Right ventricle myocardium inferior (tissue), 1 donor: Measurements from ENCODE around the gene NOS3. TPM values are rescaled to one million over a fixed set of nuclear protein-coding genes. Genes with fewer than 3 reads are reported as not detected.

ENCODE experiments used
- ATAC-seq: fragments of 200-7000 bp; cut with Tn5 transposase; one replicate; pipeline ENCODE4 v1.9.1; 2020; ENCODE audit warnings: mild to moderate bottlenecking, moderate library complexity
- DNase-seq: peaks from one replicate; pipeline ENCODE4 v3.0.0; 2021; ENCODE audit errors: missing footprints
- intact Hi-C: fragments of 100-400 bp; cut with DNase I; formaldehyde crosslinking; loops from one replicate; pipeline ENCODE4 v1.11.0; 2022
- long read RNA-seq: library from polyadenylated mRNA; unstranded; transcript quantifications from one replicate; pipeline ENCODE4 v2.0.0, GENCODE V29; 2021
- total RNA-seq: library from RNA; stranded (reverse); fragmentation: NEBNext Ultra II Directional; extraction: Animal tissue kit (Norgen Biotek cat#: 25700); gene quantifications from one replicate; pipeline ENCODE4 v1.2.1, GENCODE V29; 2021
- donor health status: DM: no; HTN: yes; CAD: no; lungs with severe emphysema.

The NOS3 gene
- 19.4 TPM for total RNA-seq
- long read RNA-seq, partial matches to known transcripts: 17 of 18 reads
- long read RNA-seq, other reads (novel, unspliced or antisense): 1 of 18 reads

- intact Hi-C loops: no loop called here
- peak; percentile 56 for DNase-seq
- no peak for ATAC-seq
These were observed at the start of gene NOS3 for GRCh38 chr7:150990416-150991186. Gene NOS3, plus strand, starts transcription at chr7:150991017. Its CDS starts 2,787 bp downstream, at chr7:150993804.

- ATAC-seq (no peak), DNase-seq (no peak)
These were observed 49.3 kb upstream of the NOS3 start for GRCh38 chr7:150941351-150942000.

GRCh38 chr7:150942001-150942590 lies 48.7 kb upstream of the NOS3 start:
- intact Hi-C loops: loop anchor here (5.0 kb wide), 1 partner anchor 40 kb away; no protein-coding TSS in a partner anchor
- ATAC-seq (peak; percentile 68), DNase-seq (no peak)

More at GRCh38 chr7:150941351-150942000, 49.3 kb upstream of the NOS3 start:
- intact Hi-C loops: loop anchor here (5.0 kb wide), 1 partner anchor 39 kb away; no protein-coding TSS in a partner anchor

- DNase-seq (no peak), ATAC-seq (peak; percentile 5)
- intact Hi-C loops: loop anchor here (5.0 kb wide), 1 partner anchor 41 kb away; no protein-coding TSS in a partner anchor
These were observed 48.0 kb upstream of the NOS3 start for GRCh38 chr7:150942591-150943452.

GRCh38 chr7:150943453-150943814 lies 47.4 kb upstream of the NOS3 start:
- intact Hi-C loops: loop anchor here (5.0 kb wide), 1 partner anchor 41 kb away; no protein-coding TSS in a partner anchor
- DNase-seq: no peak
- ATAC-seq: no peak

- intact Hi-C loops: loop anchor here (5.0 kb wide), 1 partner anchor 42 kb away; no protein-coding TSS in a partner anchor
- ATAC-seq (no peak), DNase-seq (no peak)
These were observed 46.5 kb upstream of the NOS3 start for GRCh38 chr7:150944066-150945042.

- intact Hi-C loops: no loop called here
- no peak for DNase-seq
- no peak for ATAC-seq
These were observed 45.5 kb upstream of the NOS3 start for GRCh38 chr7:150945171-150945852.

GRCh38 chr7:150945853-150946420 lies 44.9 kb upstream of the NOS3 start:
- ATAC-seq: peak; percentile 73
- intact Hi-C loops: no loop called here
- DNase-seq: no peak

GRCh38 chr7:150946421-150947240 lies 44.2 kb upstream of the NOS3 start:
- DNase-seq (no peak), ATAC-seq (no peak)
- intact Hi-C loops: no loop called here

- no peak for DNase-seq
- intact Hi-C loops: no loop called here
- no peak for ATAC-seq
These were observed 43.5 kb upstream of the NOS3 start for GRCh38 chr7:150947241-150947745.

- DNase-seq (no peak), ATAC-seq (no peak)
- intact Hi-C loops: no loop called here
These were observed 42.8 kb upstream of the NOS3 start for GRCh38 chr7:150947761-150948651.

- DNase-seq (no peak), ATAC-seq (no peak)
- intact Hi-C loops: no loop called here
These were observed 42.0 kb upstream of the NOS3 start for GRCh38 chr7:150948791-150949251.

- DNase-seq (no peak), ATAC-seq (no peak)
- intact Hi-C loops: no loop called here
These were observed 41.3 kb upstream of the NOS3 start for GRCh38 chr7:150949564-150949963.

- DNase-seq (no peak), ATAC-seq (no peak)
- intact Hi-C loops: no loop called here
These were observed 40.8 kb upstream of the NOS3 start for GRCh38 chr7:150949971-150950491.
